ENCODE data around the gene ASIP. TPM values are rescaled to one million over a fixed set of nuclear protein-coding genes. Genes with fewer than 3 reads are reported as not detected.

Gene ASIP
- total RNA-seq, 1 experiment from 2014 or later: not detected

DNA sequence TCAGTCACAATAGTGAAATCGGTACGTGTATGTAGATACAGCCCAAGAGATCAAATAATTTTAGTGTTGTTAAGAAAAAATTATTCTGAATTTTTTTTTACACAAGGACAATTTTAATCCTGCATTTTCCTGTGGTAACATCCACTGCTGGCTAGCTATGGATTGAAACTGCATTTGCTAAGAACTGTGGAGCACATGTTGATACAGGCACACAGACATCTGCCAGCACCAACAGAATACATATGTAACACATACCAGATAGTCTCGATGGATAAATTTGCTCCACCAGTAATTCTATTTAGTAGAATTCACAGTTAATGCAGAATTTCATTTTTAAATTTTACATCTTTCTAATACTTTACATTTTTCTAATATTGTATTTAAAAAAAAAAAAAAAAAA is 2.2 kb downstream of the ASIP start:
- DNase-seq: no peak
- BruUV-seq (replicated peaks): no TSS peak
- Mint-ChIP-seq H3K4me3 (ENCODE audit: low read depth, unreplicated experiment) (no peak overlapping the region), H3K27me3 (ENCODE audit: unreplicated experiment) (peaks cover 47% of the 10 kb centered on the region), H3K4me1 (ENCODE audit: low read depth, unreplicated experiment) (no peaks in the 10 kb centered on the region), H3K36me3 (ENCODE audit: insufficient read depth, unreplicated experiment) (no peaks in the 10 kb centered on the region), H3K27ac (ENCODE audit: unreplicated experiment) (no peak overlapping the region), H3K9me3 (ENCODE audit: low read depth, unreplicated experiment) (peaks cover 4% of the 10 kb centered on the region)
- TF ChIP-seq, protein P1, sequence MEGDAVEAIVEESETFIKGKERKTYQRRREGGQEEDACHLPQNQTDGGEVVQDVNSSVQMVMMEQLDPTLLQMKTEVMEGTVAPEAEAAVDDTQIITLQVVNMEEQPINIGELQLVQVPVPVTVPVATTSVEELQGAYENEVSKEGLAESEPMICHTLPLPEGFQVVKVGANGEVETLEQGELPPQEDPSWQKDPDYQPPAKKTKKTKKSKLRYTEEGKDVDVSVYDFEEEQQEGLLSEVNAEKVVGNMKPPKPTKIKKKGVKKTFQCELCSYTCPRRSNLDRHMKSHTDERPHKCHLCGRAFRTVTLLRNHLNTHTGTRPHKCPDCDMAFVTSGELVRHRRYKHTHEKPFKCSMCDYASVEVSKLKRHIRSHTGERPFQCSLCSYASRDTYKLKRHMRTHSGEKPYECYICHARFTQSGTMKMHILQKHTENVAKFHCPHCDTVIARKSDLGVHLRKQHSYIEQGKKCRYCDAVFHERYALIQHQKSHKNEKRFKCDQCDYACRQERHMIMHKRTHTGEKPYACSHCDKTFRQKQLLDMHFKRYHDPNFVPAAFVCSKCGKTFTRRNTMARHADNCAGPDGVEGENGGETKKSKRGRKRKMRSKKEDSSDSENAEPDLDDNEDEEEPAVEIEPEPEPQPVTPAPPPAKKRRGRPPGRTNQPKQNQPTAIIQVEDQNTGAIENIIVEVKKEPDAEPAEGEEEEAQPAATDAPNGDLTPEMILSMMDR (IDR thresholded peaks at IDR 0.05; ENCODE audit: unreplicated experiment): no peak
- CTCF ChIA-PET: no interaction called here
- intact Hi-C loops (cut with micrococcal nuclease; ENCODE audit: unreplicated experiment): no loop called here

DNA sequence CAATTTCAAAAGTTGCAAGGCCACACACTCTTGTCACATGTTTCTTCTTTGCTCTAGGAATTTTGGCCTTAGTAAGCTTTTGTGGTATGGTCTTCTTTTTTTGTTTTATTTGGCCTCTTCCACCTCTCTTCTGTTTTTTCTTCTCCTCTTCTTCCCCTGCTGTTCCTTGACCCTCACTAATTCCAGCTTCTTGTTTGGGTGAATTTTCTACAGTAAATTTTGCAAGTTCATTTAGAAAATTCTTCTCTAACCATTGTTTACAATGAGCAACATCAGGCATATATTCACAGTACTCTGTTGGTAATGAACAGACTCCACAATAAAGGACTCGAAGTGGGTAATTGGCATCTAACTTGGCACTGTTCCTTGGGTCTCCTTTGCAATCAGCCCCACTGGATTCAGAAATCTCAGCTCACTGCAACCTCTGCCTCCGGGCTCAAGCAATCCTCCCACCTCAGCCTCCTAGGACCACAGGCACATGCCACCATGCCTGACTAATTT is 5.0 kb downstream of the ASIP start:
- Mint-ChIP-seq H3K4me3 (ENCODE audit: low read depth, unreplicated experiment) (no peak overlapping the region), H3K27ac (ENCODE audit: unreplicated experiment) (no peak overlapping the region), H3K4me1 (ENCODE audit: low read depth, unreplicated experiment) (no peaks in the 10 kb centered on the region), H3K9me3 (ENCODE audit: low read depth, unreplicated experiment) (no peaks in the 10 kb centered on the region), H3K36me3 (ENCODE audit: insufficient read depth, unreplicated experiment) (no peaks in the 10 kb centered on the region), H3K27me3 (ENCODE audit: unreplicated experiment) (peaks cover 19% of the 10 kb centered on the region)
- TF ChIP-seq, protein P1 (IDR thresholded peaks at IDR 0.05; ENCODE audit: unreplicated experiment): no peak
- CTCF ChIA-PET: interaction anchor here (0.5 kb wide), 1 partner anchor 19 kb away, joined by 3 read pairs; no protein-coding TSS in a partner anchor
- intact Hi-C loops (cut with micrococcal nuclease; ENCODE audit: unreplicated experiment): no loop called here
- DNase-seq: no peak
- BruUV-seq (replicated peaks): no TSS peak

DNA sequence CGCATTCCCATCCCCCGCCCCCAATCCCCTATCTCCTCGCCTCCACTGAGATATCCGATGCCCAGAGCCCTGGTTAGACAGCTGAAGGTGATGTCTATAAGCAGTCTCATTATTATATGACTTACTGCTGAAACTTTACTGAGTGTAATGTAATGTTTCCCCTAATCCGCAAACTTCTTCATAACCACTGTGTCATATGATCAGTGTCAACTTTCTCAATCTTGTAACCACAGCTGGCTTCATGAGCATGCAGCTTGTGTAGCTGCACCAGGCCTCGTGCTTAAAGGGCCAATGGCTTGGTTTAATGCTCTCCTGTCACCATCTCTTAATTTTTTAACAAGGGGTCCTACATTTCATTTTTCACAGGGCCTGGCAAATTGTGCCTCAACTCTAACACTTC is 8.1 kb downstream of the ASIP start:
- Mint-ChIP-seq H3K9me3 (ENCODE audit: low read depth, unreplicated experiment) (no peaks in the 10 kb centered on the region), H3K4me3 (ENCODE audit: low read depth, unreplicated experiment) (no peak overlapping the region), H3K27ac (ENCODE audit: unreplicated experiment) (no peak overlapping the region), H3K27me3 (ENCODE audit: unreplicated experiment) (no peaks in the 10 kb centered on the region), H3K36me3 (ENCODE audit: insufficient read depth, unreplicated experiment) (no peaks in the 10 kb centered on the region), H3K4me1 (ENCODE audit: low read depth, unreplicated experiment) (no peaks in the 10 kb centered on the region)
- no TSS peak for BruUV-seq (replicated peaks)
- TF ChIP-seq, protein P1 (IDR thresholded peaks at IDR 0.05; ENCODE audit: unreplicated experiment): no peak
- CTCF ChIA-PET: interaction anchor here (0.5 to 0.7 kb wide), 4 partner anchors 10 to 791 kb away, joined by 3 to 4 read pairs (median 3); no protein-coding TSS in a partner anchor
- intact Hi-C loops (cut with micrococcal nuclease; ENCODE audit: unreplicated experiment): no loop called here
- no peak for DNase-seq

DNA sequence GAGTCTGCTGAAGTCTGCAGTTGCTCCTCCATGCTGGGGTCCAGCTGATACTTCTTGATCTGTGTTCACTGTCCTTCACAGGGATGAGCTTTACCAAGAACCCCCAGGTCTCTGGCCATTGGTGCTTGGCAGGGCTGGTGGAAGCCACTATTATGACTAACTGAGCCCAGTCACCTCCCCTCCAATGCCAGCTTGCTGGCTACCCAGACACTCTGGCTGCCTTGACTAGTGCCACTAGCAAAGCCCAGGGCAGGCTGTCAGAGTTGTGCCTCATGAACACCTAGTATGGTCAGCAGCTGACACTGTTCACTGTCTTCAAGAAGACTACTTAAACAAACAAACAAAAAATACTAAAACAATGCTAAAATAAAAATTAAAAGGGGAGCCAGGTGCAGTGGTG is 8.8 kb downstream of the ASIP start:
- CTCF ChIA-PET: interaction anchor here (0.5 to 1.7 kb wide), 2 partner anchors 18 to 182 kb away, joined by 3 read pairs; no protein-coding TSS in a partner anchor
- H3K9me3 Mint-ChIP-seq (ENCODE audit: low read depth, unreplicated experiment): no peaks in the 10 kb centered on the region
- H3K4me1 Mint-ChIP-seq (ENCODE audit: low read depth, unreplicated experiment): no peaks in the 10 kb centered on the region
- BruUV-seq (replicated peaks): no TSS peak
- H3K27me3 Mint-ChIP-seq (ENCODE audit: unreplicated experiment): no peaks in the 10 kb centered on the region
- H3K36me3 Mint-ChIP-seq (ENCODE audit: insufficient read depth, unreplicated experiment): no peaks in the 10 kb centered on the region
- H3K4me3 Mint-ChIP-seq (ENCODE audit: low read depth, unreplicated experiment): no peak overlapping the region
- intact Hi-C loops (cut with micrococcal nuclease; ENCODE audit: unreplicated experiment): no loop called here
- no peak for DNase-seq
- no peak overlapping the region for H3K27ac Mint-ChIP-seq (ENCODE audit: unreplicated experiment)
- TF ChIP-seq, protein P1 (IDR thresholded peaks at IDR 0.05; ENCODE audit: unreplicated experiment): no peak

All from Calu3 (cell line).